ENCODE data around the gene OR51A2.

Gene OR51A2

GRCh38 chr11:4924239-4924638 lies 31.3 kb downstream of the OR51A2 start, which contains the start of gene OR51G1:
Gene OR51G1, minus strand, starts transcription at chr11:4924339. Its CDS starts 0 bp downstream, at chr11:4924339.
- Mint-ChIP-seq H3K36me3 (ENCODE audit: low read depth) (no peaks in the 10 kb centered on the region), H3K9me3 (no peaks in the 10 kb centered on the region), H3K27ac (no peak within 1 kb of the TSS), H3K4me3 (no peak within 1 kb of the TSS), H3K27me3 (no peaks in the 10 kb centered on the region), H3K4me1 (no peaks in the 10 kb centered on the region)
- DNase-seq (no peak), ATAC-seq (no peak)

- Mint-ChIP-seq H3K4me3 (no peak overlapping the region), H3K4me1 (no peaks in the 10 kb centered on the region), H3K27me3 (no peaks in the 10 kb centered on the region), H3K27ac (no peak overlapping the region), H3K36me3 (ENCODE audit: low read depth) (no peaks in the 10 kb centered on the region), H3K9me3 (no peaks in the 10 kb centered on the region)
- no peak for DNase-seq
- no peak for ATAC-seq
These were observed 33.2 kb downstream of the OR51A2 start for GRCh38 chr11:4922304-4922703.

GRCh38 chr11:4921796-4922195 lies 33.7 kb downstream of the OR51A2 start:
- ATAC-seq (no peak), DNase-seq (no peak)
- H3K27me3 Mint-ChIP-seq = no peaks in the 10 kb centered on the region
- no peaks in the 10 kb centered on the region for H3K4me1 Mint-ChIP-seq
- no peak overlapping the region for H3K4me3 Mint-ChIP-seq
- H3K27ac Mint-ChIP-seq = no peak overlapping the region
- no peaks in the 10 kb centered on the region for H3K36me3 Mint-ChIP-seq (ENCODE audit: low read depth)
- H3K9me3 Mint-ChIP-seq = no peaks in the 10 kb centered on the region

- ATAC-seq (no peak), DNase-seq (no peak)
- no peak within 1 kb of the TSS for H3K27ac Mint-ChIP-seq
- no peak within 1 kb of the TSS for H3K4me3 Mint-ChIP-seq
- no peaks in the 10 kb centered on the region for H3K9me3 Mint-ChIP-seq
- H3K27me3 Mint-ChIP-seq = no peaks in the 10 kb centered on the region
- no peaks in the 10 kb centered on the region for H3K4me1 Mint-ChIP-seq
- no peaks in the 10 kb centered on the region for H3K36me3 Mint-ChIP-seq (ENCODE audit: low read depth)
These were observed 36.3 kb downstream of the OR51A2 start, which contains the start of gene OR51G2 for GRCh38 chr11:4919250-4919649. Gene OR51G2, minus strand, starts transcription at chr11:4919350. Its CDS starts 3,687 bp downstream, at chr11:4915663.

GRCh38 chr11:4916581-4916980 lies 38.9 kb downstream of the OR51A2 start:
- ATAC-seq (no peak), DNase-seq (no peak)
- no peak overlapping the region for H3K27ac Mint-ChIP-seq
- H3K4me3 Mint-ChIP-seq = no peak overlapping the region
- no peaks in the 10 kb centered on the region for H3K27me3 Mint-ChIP-seq
- H3K9me3 Mint-ChIP-seq = no peaks in the 10 kb centered on the region
- no peaks in the 10 kb centered on the region for H3K36me3 Mint-ChIP-seq (ENCODE audit: low read depth)
- no peaks in the 10 kb centered on the region for H3K4me1 Mint-ChIP-seq
